SKM-1 treated with dmso at 0.1 percent for 144 hours (cell line): Measurements from ENCODE around the gene SOWAHC.
"Not testable (repeated sequence)": the region's sequence is repeated elsewhere in the genome, so short reads cannot be mapped to it uniquely, and the experiment has no call there.

Experiments used
- DNase-seq: peaks from one replicate; lab custom pipeline; 2025; ENCODE audit not compliant: unreplicated experiment; lab: John Stamatoyannopoulos, UW

The SOWAHC gene

GRCh38 chr2:109613922-109614714, at the start of gene SOWAHC, which contains the start of gene SEPTIN10:
SOWAHC (plus strand) TSS chr2:109614364; CDS start chr2:109614490, 126 bp downstream.
SEPTIN10 (minus strand) TSS chr2:109613966; CDS start chr2:109613827, 139 bp downstream.
- peak; percentile 95 for DNase-seq

- DNase-seq, result no peak
These were observed 38.8 kb upstream of the SOWAHC start for GRCh38 chr2:109575373-109575772.

GRCh38 chr2:109577630-109578029, 36.5 kb upstream of the SOWAHC start:
- not testable (repeated sequence) for DNase-seq

- no peak for DNase-seq
These were observed 31.0 kb upstream of the SOWAHC start for GRCh38 chr2:109582928-109583895.

GRCh38 chr2:109586687-109587086, 27.5 kb upstream of the SOWAHC start:
- DNase-seq, result no peak

DNA sequence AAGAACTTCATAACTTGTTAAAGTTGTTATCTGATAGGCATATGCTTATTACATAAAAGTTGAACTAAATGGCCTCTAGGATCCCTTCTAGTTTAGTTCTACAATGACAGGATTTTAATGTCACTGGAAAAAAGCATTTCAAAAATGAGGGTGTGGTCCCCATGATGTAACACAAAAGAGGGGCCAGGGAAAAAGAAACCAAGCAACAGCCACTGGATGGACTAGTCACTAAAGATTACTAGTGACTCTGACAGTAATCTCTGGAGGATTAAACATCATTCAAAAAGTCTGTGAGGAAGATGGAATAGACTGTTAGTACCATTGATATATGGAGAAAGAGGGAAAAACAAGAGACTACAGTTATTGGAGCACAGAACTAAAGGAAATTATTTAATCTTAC, 23.0 kb upstream of the SOWAHC start:
- no peak for DNase-seq

DNA sequence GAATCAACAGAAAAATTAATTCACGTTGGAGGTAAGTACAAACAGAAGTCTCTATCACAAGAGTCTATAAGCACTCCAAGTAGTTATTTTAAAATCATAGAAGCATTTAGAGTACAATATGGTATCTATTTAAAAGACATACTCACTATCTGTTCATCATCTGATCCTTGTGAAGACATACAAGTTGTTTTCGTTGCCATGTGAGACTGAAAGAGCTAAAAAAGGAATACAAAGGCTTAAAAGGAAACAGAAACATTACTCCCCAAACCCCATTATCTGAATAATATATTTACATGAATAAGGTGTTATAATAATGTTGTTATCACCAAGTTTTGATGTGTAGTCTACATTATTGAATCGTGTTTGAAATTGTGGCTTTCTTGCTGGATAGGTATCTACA, 21.3 kb upstream of the SOWAHC start:
- DNase-seq, result no peak

DNA sequence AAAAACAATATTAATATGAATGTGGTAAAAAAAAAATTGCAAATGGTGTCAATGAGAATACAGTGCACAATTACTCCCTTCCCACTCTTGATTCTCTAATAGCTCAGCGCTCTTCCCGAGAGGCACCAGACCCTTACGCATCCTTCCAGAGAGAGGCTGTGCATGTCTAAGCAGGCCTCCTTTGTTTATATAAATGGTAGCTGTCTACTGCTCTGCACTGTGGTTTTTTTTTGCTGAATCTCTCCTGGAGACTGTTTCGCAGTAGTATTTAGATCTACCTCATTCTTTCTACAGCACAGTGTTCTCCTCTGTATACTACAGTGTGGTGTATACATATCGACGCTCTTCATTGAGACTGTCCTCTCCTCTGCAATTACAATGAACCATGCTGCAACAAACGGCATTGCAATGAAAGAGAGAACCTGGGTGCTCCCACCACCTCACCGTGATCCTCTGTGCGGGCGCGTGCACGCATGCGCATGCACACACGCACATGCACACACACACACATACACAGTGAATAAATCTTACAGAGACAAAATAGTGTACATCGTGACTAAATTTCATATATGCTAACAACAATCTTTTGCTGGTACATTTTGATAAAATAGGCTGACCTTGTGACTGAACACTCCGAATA, 19.8 kb upstream of the SOWAHC start:
- no peak for DNase-seq

DNA sequence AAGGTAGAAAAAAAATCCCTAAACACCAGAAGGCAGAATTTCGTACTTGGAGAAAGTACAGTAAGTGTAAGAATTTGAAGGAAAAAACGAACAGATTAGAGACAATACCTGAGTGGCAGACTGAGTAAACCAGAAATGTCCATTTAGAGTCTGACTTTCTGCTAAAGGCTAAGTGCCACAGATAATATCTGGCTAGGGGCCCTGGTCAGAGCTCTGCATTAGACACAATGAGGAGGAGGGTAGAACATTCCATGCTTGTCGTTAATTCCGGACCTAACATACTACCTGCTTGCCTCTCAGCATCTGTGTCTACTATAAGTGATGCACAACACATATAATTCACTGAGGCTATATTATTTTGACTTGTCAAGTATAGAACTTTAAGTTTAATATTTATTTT, 18.5 kb upstream of the SOWAHC start:
- DNase-seq, result no peak

DNA sequence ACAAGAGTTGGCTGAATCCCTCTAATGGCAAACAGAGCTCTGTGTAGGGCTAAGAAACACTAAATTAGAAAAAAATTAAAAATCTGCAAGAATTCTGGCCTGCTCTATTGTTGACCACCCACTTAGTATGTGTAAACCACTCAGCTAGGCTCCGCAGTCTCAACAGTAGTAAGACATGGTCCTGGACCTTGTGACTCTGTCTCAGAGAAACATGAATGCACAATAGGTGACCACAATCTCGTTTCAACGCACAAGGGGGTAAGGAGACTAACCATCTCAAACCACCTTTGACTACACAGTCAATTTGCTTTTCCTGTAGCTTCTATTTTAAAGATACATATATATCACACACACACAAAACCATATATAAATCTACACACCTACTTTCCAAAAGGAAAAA, 16.9 kb upstream of the SOWAHC start:
- no peak for DNase-seq

- DNase-seq, result no peak
These were observed 12.4 kb upstream of the SOWAHC start for GRCh38 chr2:109601783-109602182.

DNA sequence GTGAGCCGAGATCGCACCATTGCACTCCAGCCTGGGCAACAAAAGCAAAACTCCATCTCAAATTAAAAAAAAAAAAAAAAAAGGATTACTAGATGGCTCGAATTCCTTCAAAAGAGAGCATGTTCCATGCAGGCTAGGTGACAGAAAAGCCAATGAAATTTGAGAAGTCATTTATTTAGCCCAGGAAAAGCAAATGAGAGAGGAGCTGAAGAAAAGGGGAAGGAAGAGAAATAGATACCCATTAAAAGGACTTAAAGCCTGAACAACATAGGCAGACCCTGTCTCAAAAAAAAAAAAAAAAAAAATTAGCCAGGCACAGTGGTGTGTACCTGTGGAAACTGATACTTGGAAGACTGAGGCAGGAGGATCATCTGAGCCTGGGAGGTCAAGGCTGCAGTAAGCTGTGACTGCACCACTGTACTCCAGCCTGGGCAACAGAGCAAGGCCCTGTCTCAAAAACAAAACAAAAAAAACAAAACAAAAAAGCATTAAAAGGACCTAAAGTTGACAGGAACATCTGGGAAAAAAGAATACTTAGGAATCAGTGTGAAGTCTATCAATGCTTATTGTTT, 11.5 kb upstream of the SOWAHC start:
- DNase-seq, result no peak

- no peak for DNase-seq
These were observed 9.6 kb upstream of the SOWAHC start for GRCh38 chr2:109604597-109604996.

- no peak for DNase-seq
These were observed 6.4 kb upstream of the SOWAHC start for GRCh38 chr2:109607766-109608165.

- DNase-seq, result no peak
These were observed 4.7 kb upstream of the SOWAHC start for GRCh38 chr2:109609352-109610024.

GRCh38 chr2:109611467-109612095, 2.6 kb upstream of the SOWAHC start:
- DNase-seq, result no peak

DNA sequence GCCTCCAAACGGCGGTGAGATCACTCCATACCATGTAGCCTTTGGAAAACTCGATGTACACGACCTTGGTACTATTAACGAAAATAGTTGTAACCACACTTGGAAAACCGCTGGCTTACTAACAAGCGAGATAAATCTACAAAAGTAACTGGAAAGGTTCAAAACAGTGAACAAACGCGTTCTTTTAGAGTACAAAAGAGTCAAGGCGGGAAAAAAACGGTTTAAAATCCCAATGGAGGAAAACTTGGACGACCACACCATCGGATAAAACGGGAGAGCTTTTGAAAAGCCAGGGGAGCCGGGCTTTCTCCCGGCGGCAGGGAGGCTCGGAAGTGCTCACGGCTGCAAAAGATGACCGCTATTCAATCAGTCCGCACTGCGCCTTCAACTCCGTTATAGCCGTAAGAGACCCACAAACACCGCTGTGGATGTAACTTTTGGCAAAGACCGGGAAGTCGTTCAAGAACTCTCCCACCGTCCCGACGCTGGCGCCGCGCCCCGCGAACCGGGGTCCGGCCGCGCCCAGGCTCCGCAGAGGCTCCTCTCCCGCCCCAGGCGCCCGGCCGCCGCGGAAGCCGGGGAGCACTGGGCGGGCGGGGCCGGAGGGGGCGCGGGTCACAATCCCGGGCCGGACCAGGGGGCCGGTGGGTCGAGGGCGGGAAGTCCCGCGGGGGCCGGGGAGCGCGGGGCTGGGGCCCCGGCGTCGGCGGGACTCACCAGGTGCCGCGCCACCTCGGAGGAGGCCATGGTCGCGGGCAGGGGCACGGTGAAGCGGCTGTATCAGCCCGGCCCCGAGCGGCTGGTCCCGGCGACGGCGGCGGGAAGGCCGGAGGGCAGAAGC, 863 bp upstream of the SOWAHC start:
- no peak for DNase-seq

- no peak for DNase-seq
These were observed 812 bp downstream of the SOWAHC start for GRCh38 chr2:109614715-109615636.
